HEK293 (cell line): ENCODE measurements around the gene GPRASP2.
"Not testable (repeated sequence)": the region's sequence is repeated elsewhere in the genome, so short reads cannot be mapped to it uniquely, and the experiment has no call there.

Experiments
- CTCF ChIA-PET: fragments of 350-600 bp; formaldehyde crosslinking; extraction: SDS; loops from one replicate; lab custom pipeline; 2021; ENCODE audit warnings: antibody characterized with exemption; lab: Yijun Ruan, JAX
- POLR2A ChIA-PET: fragments of 300-600 bp; formaldehyde crosslinking; extraction: SDS; loops from one replicate; lab custom pipeline; 2020; ENCODE audit warnings: antibody characterized with exemption, inconsistent platforms; lab: Yijun Ruan, JAX
- H3K27ac ChIP-seq: fragments of 200-500 bp; sonication (Bioruptor generic); 2 replicates; pipeline ENCODE4 v1.5.1; 2014; ENCODE audit warnings: low read depth, low read length, control low read depth, inconsistent platforms; ENCODE audit errors: extremely low read depth
- H3K36me3 ChIP-seq, 2 experiments: fragments of 200-500 bp in 1 of 2; sonication (Bioruptor generic) in 1 of 2; 1 replicate in 1 of 2; 2 replicates in 1 of 2; pipeline ENCODE4 v1.5.1; 2014 to 2017; ENCODE audit warnings: inconsistent platforms in 2 of 2, low read length in 2 of 2; ENCODE audit not compliant: control insufficient read depth in 2 of 2, insufficient read depth in 1 of 2
- H3K4me1 ChIP-seq: fragments of 200-500 bp; sonication (Bioruptor generic); 2 replicates; pipeline ENCODE4 v1.5.1; 2014; ENCODE audit warnings: mild to moderate bottlenecking, low read length, inconsistent platforms; ENCODE audit not compliant: control insufficient read depth, insufficient read depth
- H3K4me3 ChIP-seq: 2 replicates; pipeline ENCODE4 v1.5.1; 2011; ENCODE audit warnings: low read depth, mild to moderate bottlenecking, control low read depth, low read length, moderate library complexity
- H3K9me3 ChIP-seq: fragments of 200-500 bp; sonication (Bioruptor generic); 2 replicates; pipeline ENCODE4 v1.5.1; 2014; ENCODE audit warnings: low read depth, low read length, inconsistent platforms; ENCODE audit not compliant: control insufficient read depth, insufficient read depth
- BCL6B ChIP-seq: fragments of 450-650 bp; formaldehyde crosslinking; IDR thresholded peaks from 2 replicates; pipeline ENCODE4 v1.5.1; 2017; ENCODE audit warnings: missing biosample characterization, missing genetic modification characterization
- GLI2 ChIP-seq: fragments of 450-650 bp; formaldehyde crosslinking; IDR thresholded peaks from 2 replicates; pipeline ENCODE4; 2017; ENCODE audit warnings: missing biosample characterization, missing genetic modification characterization, low read depth, borderline replicate concordance
- HOXA7 ChIP-seq: sonication (generic); formaldehyde crosslinking; IDR thresholded peaks from 2 replicates; pipeline ENCODE4 v1.8.1; 2022; ENCODE audit warnings: missing genetic modification reagents, borderline replicate concordance
- HOXD13 ChIP-seq: sonication (generic); formaldehyde crosslinking; IDR thresholded peaks from 2 replicates; pipeline ENCODE4 v1.8.0; 2022; ENCODE audit warnings: missing genetic modification reagents, borderline replicate concordance
- KLF16 ChIP-seq: fragments of 450-650 bp; formaldehyde crosslinking; IDR thresholded peaks from 2 replicates; pipeline ENCODE4 v1.5.1; 2017; ENCODE audit warnings: missing biosample characterization, missing genetic modification characterization
- MZF1 ChIP-seq: fragments of 450-650 bp; formaldehyde crosslinking; IDR thresholded peaks from 2 replicates; pipeline ENCODE4 v1.5.1; 2017; ENCODE audit warnings: missing biosample characterization, missing genetic modification characterization, borderline replicate concordance
- RBAK ChIP-seq: fragments of 450-650 bp; formaldehyde crosslinking; IDR thresholded peaks from 2 replicates; pipeline ENCODE4 v1.5.1; 2016; ENCODE audit warnings: missing biosample characterization, missing genetic modification characterization
- TRIM28 ChIP-seq: IDR thresholded peaks from 2 replicates; pipeline ENCODE4 v1.6.1; 2011; ENCODE audit warnings: low read length, control low read depth, borderline replicate concordance
- YY1 ChIP-seq: fragments of 450-650 bp; formaldehyde crosslinking; IDR thresholded peaks from 2 replicates; pipeline ENCODE4 v1.5.1; 2018; ENCODE audit warnings: missing biosample characterization, missing genetic modification characterization
- ZBTB21 ChIP-seq: fragments of 450-650 bp; formaldehyde crosslinking; IDR thresholded peaks from 2 replicates; pipeline ENCODE4 v1.5.1; 2017; ENCODE audit warnings: missing biosample characterization, missing genetic modification characterization
- ZBTB7A ChIP-seq: fragments of 450-650 bp; formaldehyde crosslinking; IDR thresholded peaks from 2 replicates; pipeline ENCODE4 v1.5.1; 2016; ENCODE audit warnings: low read depth, missing biosample characterization, missing genetic modification characterization
- ZNF146 ChIP-seq: fragments of 450-650 bp; formaldehyde crosslinking; IDR thresholded peaks from 2 replicates; pipeline ENCODE4 v1.5.1; 2016; ENCODE audit warnings: missing biosample characterization, missing genetic modification characterization
- ZNF248 ChIP-seq: fragments of 450-650 bp; formaldehyde crosslinking; IDR thresholded peaks from 2 replicates; pipeline ENCODE4 v1.5.1; 2017; ENCODE audit warnings: missing biosample characterization, missing genetic modification characterization
- ZNF280D ChIP-seq: fragments of 450-650 bp; formaldehyde crosslinking; IDR thresholded peaks from 2 replicates; pipeline ENCODE4 v1.5.1; 2016; ENCODE audit warnings: missing biosample characterization, missing genetic modification characterization
- ZNF292 ChIP-seq: fragments of 450-650 bp; formaldehyde crosslinking; IDR thresholded peaks from 2 replicates; pipeline ENCODE4 v1.5.1; 2016; ENCODE audit warnings: low read depth, missing biosample characterization, missing genetic modification characterization, borderline replicate concordance
- ZNF416 ChIP-seq: fragments of 450-650 bp; formaldehyde crosslinking; IDR thresholded peaks from 2 replicates; pipeline ENCODE4 v1.5.1; 2016; ENCODE audit warnings: missing biosample characterization, missing genetic modification characterization
- ZNF433 ChIP-seq: fragments of 450-650 bp; formaldehyde crosslinking; IDR thresholded peaks from 2 replicates; pipeline ENCODE4 v1.5.1; 2016; ENCODE audit warnings: missing biosample characterization, missing genetic modification characterization, low read depth
- ZNF473 ChIP-seq: fragments of 450-650 bp; formaldehyde crosslinking; IDR thresholded peaks from 2 replicates; pipeline ENCODE4 v1.5.1; 2017; ENCODE audit warnings: missing biosample characterization, missing genetic modification characterization
- ZNF514 ChIP-seq: fragments of 450-650 bp; formaldehyde crosslinking; IDR thresholded peaks from 2 replicates; pipeline ENCODE4 v1.5.1; 2016; ENCODE audit warnings: missing biosample characterization, missing genetic modification characterization
- ZNF560 ChIP-seq: fragments of 450-650 bp; formaldehyde crosslinking; IDR thresholded peaks from 2 replicates; pipeline ENCODE4 v1.5.1; 2017; ENCODE audit warnings: missing biosample characterization, missing genetic modification characterization, borderline replicate concordance
- ZNF580 ChIP-seq: fragments of 450-650 bp; formaldehyde crosslinking; IDR thresholded peaks from 2 replicates; pipeline ENCODE4 v1.5.1; 2016; ENCODE audit warnings: missing biosample characterization, missing genetic modification characterization
- ZNF768 ChIP-seq: fragments of 450-650 bp; formaldehyde crosslinking; IDR thresholded peaks from 2 replicates; pipeline ENCODE4 v1.5.1; 2018; ENCODE audit warnings: missing biosample characterization, mild to moderate bottlenecking, missing genetic modification characterization
- ZSCAN18 ChIP-seq: fragments of 450-650 bp; formaldehyde crosslinking; IDR thresholded peaks from 2 replicates; pipeline ENCODE4 v1.5.1; 2016; ENCODE audit warnings: missing biosample characterization, missing genetic modification characterization

The GPRASP2 gene

GRCh38 chrX:102663820-102664219 is 48.4 kb upstream of the GPRASP2 start:
- H3K36me3 ChIP-seq, H3K27ac ChIP-seq, H3K4me1 ChIP-seq, POLR2A ChIA-PET, H3K4me3 ChIP-seq, CTCF ChIA-PET, H3K9me3 ChIP-seq: not testable (repeated sequence)
- TF ChIP-seq ZNF146 (tag by site-specific recombination), result peak; percentile 77

- not testable (repeated sequence) for H3K36me3 ChIP-seq, H3K4me3 ChIP-seq
Measured at GRCh38 chrX:102667034-102667433, 45.2 kb upstream of the GPRASP2 start.

GRCh38 chrX:102669526-102669925 is 42.7 kb upstream of the GPRASP2 start:
- TF ChIP-seq TRIM28 (no peak), ZNF280D (no peak), ZNF514 (tag by site-specific recombination) (no peak), ZNF248 (no peak), ZBTB21 (tag by site-specific recombination) (no peak)
- TF ChIP-seq, all 188 proteins: peak for 0
- Histone ChIP-seq H3K27ac (no peak overlapping the region), H3K36me3 (no peaks in the 10 kb centered on the region), H3K9me3 (no peaks in the 10 kb centered on the region), H3K4me3 (no peak overlapping the region), H3K4me1 (no peaks in the 10 kb centered on the region)
- CTCF ChIA-PET, result interaction anchor here (1.0 kb wide), 1 partner anchor 9 kb away, joined by 3 read pairs; no protein-coding TSS in a partner anchor
- POLR2A ChIA-PET, result no interaction called here

More at GRCh38 chrX:102667034-102667433, 45.2 kb upstream of the GPRASP2 start:
- H3K9me3 ChIP-seq, POLR2A ChIA-PET, H3K27ac ChIP-seq, H3K4me1 ChIP-seq, CTCF ChIA-PET: not testable (repeated sequence)

- ChIA-PET POLR2A (no interaction called here), CTCF (no interaction called here)
- H3K27ac ChIP-seq, result no peak overlapping the region
- H3K36me3 ChIP-seq, result no peaks in the 10 kb centered on the region
- H3K4me1 ChIP-seq, result no peaks in the 10 kb centered on the region
- no peak overlapping the region for H3K4me3 ChIP-seq
- no peaks in the 10 kb centered on the region for H3K9me3 ChIP-seq
- TF ChIP-seq HOXD13 (CRISPR knock-in tag) (no peak), ZNF514 (tag by site-specific recombination) (no peak), HOXA7 (CRISPR knock-in tag) (no peak), YY1 (tag by site-specific recombination) (no peak), GLI2 (tag by site-specific recombination) (no peak), ZNF560 (tag by site-specific recombination) (no peak), BCL6B (tag by site-specific recombination) (no peak), KLF16 (no peak), ZSCAN18 (tag by site-specific recombination) (no peak), ZNF292 (no peak), ZBTB7A (tag by site-specific recombination) (no peak), MZF1 (tag by site-specific recombination) (no peak), ZNF433 (tag by site-specific recombination) (no peak), ZNF416 (no peak), ZNF768 (no peak), RBAK (tag by site-specific recombination) (no peak), ZNF473 (tag by site-specific recombination) (no peak), ZNF580 (no peak)
Measured at GRCh38 chrX:102672856-102673255, 39.4 kb upstream of the GPRASP2 start.
